Erythroblast (primary cell): ENCODE results near the gene MAL.

ENCODE experiments used
- DNase-seq, 2 experiments: peaks; one replicate each; lab custom pipeline; 2025; lab: John Stamatoyannopoulos, UW
- GATA1 ChIP-seq: IDR thresholded peaks from 2 replicates; pipeline ENCODE4 v1.6.1; 2011; ENCODE audit warnings: low read depth, mild to moderate bottlenecking, control low read depth, low read length, moderate library complexity
- POLR2A ChIP-seq: IDR thresholded peaks from 2 replicates; pipeline ENCODE4 v1.6.1; 2011; ENCODE audit warnings: mild to moderate bottlenecking, low read length

Gene MAL

DNA sequence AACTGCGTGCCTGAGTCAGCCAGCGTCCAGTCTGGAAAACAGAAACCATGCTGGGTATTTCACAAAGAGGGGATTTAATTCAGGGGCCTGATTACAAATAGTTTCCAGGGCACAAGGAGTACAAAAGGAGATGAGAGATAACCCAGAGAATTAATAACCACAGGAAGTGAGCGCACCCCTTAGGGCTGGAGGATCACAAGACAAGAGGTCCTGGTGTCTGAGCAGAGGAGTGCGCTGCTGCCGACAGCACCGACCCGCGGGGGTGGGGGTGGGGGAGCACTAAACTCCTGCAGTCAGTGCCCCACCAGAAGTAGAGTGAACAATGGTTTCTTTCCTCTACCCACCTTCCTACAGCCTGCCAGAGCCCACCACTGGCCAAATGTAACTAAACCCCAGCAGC, 20.8 kb upstream of the MAL start:
- TF ChIP-seq GATA1, result no peak
- TF ChIP-seq POLR2A, result no peak
- DNase-seq, result no peak

DNA sequence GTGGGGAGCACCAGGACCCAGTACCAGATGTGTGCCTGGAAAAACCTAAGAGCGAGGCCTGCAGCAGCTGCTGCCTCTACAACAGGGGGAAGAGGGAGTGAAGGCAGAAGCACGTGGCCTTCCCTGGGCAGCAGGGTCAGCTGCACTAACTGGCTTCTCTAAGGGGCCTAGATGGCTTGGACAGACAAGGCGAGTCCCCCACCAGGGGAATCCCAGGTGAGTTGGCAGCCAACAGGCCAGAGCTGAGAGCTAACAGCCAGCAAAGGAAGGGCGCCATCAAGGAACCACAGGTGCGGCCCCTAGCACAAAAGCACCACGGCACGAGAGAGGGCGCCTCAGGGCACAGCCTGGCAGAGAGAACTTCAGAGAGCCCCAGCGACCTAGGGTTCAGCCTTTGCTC, 19.8 kb upstream of the MAL start:
- no peak for DNase-seq
- TF ChIP-seq GATA1 (no peak), POLR2A (no peak)

DNA sequence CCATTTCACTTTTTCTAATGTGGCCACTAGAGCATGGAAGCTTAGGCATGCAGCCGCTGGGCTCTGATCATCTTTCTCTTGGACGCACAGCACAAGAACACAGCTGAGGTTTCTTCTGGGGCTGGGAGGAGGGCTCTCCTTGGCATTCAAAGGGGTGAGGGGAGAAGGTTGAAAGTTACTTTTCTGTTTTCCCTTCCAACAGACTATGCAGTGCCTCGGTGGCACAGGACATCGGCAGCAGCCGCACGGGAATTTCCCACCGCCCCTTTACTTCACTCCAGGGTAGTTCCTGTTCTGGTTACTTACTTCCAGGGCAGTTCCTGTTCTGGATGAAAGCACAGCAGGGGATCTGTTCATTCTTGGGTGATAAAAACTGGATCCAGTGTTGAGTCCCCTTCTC, 18.9 kb upstream of the MAL start:
- TF ChIP-seq POLR2A, result no peak
- TF ChIP-seq GATA1, result no peak

DNA sequence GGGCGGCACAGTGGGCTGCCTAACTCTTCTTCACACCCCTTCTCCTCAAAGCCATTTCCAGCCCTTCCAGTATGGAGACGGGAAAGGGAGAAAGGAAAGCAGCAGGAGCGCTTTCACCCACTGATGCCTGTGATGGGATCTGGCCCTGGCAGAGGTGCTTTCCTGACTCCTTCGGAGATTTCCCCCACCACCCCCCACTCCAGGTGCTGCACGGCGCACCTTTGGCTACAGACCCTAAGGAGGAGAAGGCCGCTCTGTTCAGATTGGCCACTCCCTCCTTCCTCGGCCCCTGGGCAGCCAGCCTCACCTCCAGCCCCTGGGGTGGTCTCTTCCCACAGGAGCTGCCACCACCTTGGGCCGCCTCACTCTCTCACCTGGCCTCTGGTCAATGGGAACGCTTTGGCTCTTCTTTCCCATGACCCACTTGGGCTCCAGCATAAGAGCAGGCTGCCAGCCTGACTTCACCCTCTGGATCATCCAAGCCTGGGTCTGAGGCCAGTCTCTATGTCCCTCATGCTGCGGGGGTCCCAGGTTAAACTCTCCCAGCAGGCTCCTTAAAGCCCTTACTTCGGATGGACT, 18.4 kb upstream of the MAL start:
- DNase-seq, result no peak
- TF ChIP-seq GATA1 (no peak), POLR2A (no peak)

More for the DNA sequence above, 18.9 kb upstream of the MAL start:
- no peak for DNase-seq

DNA sequence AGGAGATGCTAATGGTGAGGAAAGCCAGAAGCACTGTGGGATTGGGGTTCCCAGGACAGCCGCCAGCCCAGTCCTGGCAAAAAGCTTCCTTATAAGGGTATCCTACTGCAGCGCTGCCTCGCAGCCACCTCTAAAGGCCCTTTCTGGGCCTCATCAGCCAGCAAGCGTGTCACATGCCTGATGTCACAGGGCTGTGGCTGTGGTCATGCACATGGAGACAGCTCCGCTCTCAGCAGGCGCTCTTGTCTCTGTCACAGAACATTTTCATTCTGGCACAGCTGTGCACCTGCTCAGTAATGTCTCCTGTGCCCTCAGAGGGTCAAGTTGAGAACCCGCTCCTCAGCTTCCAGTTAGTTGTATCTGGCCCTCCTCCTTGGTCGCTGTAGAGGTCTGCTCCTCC, 17.7 kb upstream of the MAL start:
- no peak for DNase-seq
- TF ChIP-seq POLR2A (no peak), GATA1 (no peak)

DNA sequence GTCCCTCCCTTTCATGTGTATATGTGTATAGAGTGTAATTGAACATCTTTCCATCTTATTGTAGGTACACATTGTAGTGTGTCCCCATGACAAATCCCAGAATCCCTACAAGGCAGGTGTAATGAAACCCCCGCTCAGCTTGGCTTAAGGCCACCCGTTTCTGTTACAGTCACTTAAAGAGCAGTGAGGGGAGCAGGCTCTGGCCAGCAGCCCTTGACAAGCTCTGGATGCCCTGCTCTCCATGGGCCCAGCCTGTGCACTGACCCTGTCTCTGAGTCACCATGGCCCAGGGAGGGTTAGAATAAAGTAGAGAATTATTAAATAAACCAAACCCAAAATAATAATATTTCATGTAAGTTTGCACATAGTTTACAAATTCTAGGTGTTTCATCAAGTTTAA, 17.2 kb upstream of the MAL start:
- DNase-seq, result no peak

DNA sequence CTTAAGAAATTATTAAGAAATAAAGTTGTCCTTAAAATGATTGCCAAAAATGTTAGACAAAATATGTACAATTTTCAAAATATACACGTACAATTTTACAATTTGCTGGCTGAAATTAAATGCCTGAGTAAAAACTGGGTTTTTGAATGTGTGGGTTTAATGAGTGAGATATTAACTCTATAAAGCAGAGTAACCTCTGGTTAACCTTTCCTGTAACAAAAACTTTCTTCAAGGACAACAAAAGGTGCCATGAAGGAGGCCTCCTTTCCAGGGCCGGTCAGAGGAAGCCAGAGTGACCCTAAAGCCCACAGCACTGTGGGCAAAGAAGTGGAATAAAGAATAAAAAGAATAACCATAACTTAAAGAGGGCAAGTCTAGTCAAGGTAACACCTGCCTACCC, 16.5 kb upstream of the MAL start:
- DNase-seq, result no peak
- TF ChIP-seq GATA1 (no peak), POLR2A (no peak)

More for the DNA sequence above, 17.2 kb upstream of the MAL start:
- TF ChIP-seq POLR2A, result no peak
- no peak for TF ChIP-seq GATA1

DNA sequence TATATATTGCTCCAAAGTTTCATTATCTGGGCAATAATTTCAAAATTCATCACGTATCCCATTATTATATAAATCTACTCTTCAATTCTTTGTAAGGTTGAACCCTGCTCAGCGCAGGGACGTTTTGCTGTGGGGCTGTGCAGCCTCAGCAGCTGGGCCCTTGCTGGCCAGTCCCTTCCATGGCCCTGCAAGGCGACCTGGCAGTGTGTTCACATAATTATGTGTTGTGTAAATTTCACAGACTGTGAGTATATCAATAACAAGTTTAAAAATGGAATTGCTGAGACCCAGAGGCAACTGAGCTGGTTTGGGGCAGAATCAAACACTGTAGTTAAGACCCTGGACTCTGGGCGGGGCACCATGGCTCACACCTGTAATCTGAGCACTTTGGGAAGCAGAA, 16.1 kb upstream of the MAL start:
- no peak for TF ChIP-seq POLR2A
- no peak for TF ChIP-seq GATA1

DNA sequence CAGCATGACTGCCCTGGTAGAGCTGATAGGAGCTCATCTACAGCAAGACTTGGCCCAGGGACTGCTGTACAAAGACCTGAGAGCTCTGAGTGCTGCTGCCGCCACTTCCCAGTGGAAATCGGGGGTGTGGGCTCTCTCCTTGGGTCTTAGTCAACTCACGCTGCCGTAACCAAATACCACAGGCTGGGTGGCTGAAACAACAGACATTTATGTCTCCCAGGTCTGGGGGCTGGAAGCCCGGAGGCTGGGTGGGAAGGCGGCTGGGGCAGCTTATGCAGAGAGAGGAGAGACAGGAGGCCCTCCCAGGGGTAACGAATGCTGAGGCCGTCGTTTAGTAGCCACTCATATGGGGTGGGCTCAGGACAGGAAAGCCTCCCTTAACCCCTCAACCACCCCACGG, 15.4 kb upstream of the MAL start:
- DNase-seq, result no peak
- TF ChIP-seq POLR2A (no peak), GATA1 (no peak)

More for the DNA sequence above, 16.1 kb upstream of the MAL start:
- DNase-seq, result no peak

DNA sequence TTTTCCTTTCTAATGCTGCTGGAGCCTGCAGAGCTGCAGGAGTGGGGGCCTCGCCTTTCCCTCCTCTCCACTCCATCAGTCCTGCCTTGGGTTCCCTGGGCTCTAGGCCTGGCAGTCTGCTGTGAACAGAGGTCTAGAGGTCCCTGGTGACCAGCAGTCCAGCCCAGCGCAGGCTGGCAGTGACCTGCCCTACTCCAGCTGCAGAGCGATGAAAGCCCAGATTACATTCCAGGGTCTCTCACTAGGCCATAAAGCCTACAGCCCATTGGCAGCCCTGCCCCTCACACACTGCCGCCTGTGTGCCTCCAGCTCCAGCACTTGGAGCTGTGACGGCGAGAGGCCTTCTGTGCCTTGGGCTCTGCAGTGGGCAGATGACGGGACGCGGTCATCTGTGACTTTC, 14.8 kb upstream of the MAL start:
- TF ChIP-seq GATA1 (no peak), POLR2A (no peak)
- no peak for DNase-seq

DNA sequence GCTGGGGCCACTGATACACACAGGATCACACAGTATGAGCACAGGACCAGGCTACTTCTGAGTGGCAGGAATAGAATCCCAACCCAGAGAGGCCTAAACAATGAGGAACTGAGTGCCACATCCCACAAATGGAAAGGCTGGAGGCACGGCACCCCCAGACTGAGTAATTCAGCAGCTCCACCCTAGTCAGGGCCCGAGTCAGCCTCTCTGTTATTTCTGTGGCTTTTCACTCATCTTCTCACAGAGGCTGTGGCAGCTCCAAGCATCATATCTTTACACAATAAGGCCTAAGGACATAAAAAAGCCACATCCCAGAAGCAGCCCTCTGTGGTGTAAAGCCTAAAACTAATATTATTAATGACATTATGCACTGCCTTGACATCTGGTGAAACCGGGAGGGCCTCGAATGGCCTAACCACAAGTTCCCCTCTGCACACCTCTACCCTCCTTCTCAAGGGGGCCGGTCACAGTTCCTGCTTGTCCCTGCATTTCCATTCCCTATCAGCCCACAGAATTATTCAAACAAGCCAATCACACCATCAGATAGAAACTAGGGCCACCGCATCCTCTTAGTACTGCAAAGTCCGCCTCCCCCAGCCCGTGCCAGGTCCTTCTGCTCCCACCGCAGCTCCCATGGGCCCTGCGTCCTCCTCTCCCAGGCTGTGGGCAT, 12.5 kb upstream of the MAL start:
- DNase-seq, result no peak
- TF ChIP-seq GATA1 (no peak), POLR2A (no peak)

DNA sequence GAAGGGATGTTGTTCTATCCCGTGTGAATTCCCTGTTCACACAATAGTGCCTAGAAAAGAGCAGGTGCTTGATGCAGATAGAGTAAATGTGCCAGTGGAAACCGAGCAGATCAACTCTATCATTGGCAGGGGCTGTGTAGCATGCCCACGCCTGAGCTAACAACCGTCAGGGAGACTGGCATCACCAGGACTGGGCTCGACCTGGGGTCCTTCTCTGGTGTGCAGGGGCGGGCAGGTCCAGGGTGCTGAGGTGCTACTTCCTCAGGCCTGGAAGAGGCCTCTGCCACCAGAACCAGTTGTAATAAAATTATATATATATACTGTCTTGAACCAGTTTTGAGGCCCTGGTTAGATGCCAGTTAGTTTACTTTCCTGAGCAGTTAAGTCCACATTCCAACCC, 11.8 kb upstream of the MAL start:
- TF ChIP-seq POLR2A, result no peak
- TF ChIP-seq GATA1, result no peak
- no peak for DNase-seq

DNA sequence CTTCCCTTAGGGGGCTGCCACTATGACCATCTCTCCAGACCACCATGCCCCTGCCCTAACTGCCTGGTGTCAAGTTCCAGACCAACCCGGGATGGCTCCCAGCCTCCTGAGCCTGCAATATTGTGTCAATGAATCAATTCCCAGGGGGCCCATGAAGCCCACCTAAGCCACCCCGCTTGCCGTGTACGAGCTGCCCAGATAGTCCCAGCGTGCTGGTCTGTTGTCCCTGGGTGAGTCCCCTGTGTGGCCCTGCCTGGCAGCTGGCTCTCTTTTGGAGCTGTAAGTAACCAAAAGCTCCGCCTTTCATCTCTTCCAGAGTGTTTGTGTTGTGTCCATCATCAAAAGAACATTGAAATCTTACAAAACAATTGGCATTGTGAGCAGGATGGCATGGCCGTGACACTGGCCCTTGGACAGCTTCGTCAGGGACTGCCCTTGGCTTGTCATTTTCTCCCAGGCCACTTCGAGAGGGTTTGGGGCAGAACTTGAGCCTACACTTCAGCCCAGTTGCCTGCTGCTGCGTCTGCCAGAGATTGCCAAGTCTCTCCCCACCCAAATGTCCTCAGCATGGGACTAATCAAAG, 11.3 kb upstream of the MAL start:
- DNase-seq, result no peak
- TF ChIP-seq POLR2A (no peak), GATA1 (no peak)

DNA sequence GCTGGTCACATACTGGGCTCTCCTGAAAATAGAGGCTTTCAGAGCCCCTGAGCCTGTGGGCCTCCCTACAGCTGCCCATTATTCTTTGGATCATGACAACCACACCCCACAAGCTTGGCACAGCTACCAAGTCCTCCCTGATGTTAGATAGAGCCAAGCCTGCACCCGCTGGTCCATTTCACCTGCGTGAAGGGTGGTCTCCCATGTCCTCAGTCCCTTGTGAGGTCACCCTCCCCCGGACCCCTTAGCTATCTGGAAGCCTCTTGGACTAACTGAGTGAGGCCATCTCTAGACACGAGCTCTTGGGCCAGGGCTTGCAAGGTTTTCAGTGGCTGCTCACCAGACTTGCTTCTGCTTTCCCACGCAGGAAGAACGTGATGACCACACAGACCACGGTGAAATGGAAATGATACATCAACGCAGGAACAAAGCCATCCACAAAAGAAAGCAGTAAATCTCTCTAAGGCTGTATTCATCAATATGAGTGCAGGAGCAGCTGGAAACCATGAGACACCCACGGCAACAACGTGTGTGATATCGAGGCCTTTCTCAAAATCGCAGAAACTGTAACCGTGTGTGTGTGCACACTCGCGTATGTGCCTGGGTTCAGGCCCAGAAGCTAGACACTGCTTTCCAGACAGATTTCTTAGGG, 10.1 kb upstream of the MAL start:
- TF ChIP-seq GATA1 (no peak), POLR2A (no peak)
- DNase-seq, result no peak

DNA sequence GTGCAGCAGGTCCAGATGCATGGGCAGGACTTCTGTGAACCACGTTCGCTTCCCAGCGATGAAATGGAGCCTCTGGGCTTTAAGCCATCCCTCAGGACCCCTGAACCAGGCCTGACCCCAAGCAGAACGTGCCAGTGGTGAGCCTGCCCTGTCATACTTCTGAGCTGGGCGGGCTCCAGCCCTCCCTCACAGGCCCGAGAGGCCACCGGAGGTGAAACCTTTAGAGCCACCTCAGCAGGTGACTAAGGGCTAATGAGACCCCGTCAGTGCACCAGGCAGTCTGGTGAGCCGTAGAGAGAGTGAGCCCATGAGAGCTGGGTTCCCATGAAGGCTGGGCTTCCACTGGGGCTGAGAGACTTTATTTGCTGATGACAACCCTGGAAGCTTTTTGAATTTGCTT, 8.9 kb upstream of the MAL start:
- no peak for TF ChIP-seq GATA1
- no peak for TF ChIP-seq POLR2A

More for the DNA sequence above, 8.9 kb upstream of the MAL start:
- DNase-seq, result no peak
